ENCODE measurements around the gene FCRL5. TPM values are rescaled to one million over a fixed set of nuclear protein-coding genes. Genes with fewer than 3 reads are reported as not detected.
"Not testable (repeated sequence)": the region's sequence is repeated elsewhere in the genome, so short reads cannot be mapped to it uniquely, and the experiment has no call there.

Gene FCRL5
- total RNA-seq, 1 donor from 2014 or later = not detected

GRCh38 chr1:157487504-157487903 lies 64.8 kb downstream of the FCRL5 start:
- H3K27me3 ChIP-seq = no peaks in the 10 kb centered on the region
- H3K27ac Mint-ChIP-seq = no peak overlapping the region
- no peaks in the 10 kb centered on the region for H3K4me1 ChIP-seq
- no peaks in the 10 kb centered on the region for H3K9me3 Mint-ChIP-seq
- H3K4me3 Mint-ChIP-seq = no peak overlapping the region
- no peaks in the 10 kb centered on the region for H3K79me2 ChIP-seq (ENCODE audit: low read depth)
- H3K27me3 Mint-ChIP-seq (ENCODE audit: insufficient read depth, low read depth) = peaks cover 3% of the 10 kb centered on the region
- no peaks in the 10 kb centered on the region for H3K4me1 Mint-ChIP-seq
- H3K36me3 ChIP-seq = no peaks in the 10 kb centered on the region
- no peak overlapping the region for H2AFZ ChIP-seq (replicated peaks)
- DNase-seq (ENCODE audit: low spot score) = no peak
- H3K9me3 ChIP-seq (ENCODE audit: low read depth) = no peaks in the 10 kb centered on the region
- no peak overlapping the region for H3K27ac ChIP-seq
- TF ChIP-seq EZH2 (IDR thresholded peaks at IDR 0.05) (no peak), EZH2phosphoT487 (IDR thresholded peaks at IDR 0.05) (no peak), CTCF (IDR thresholded peaks at IDR 0.05) (no peak)
- no peaks in the 10 kb centered on the region for H3K36me3 Mint-ChIP-seq
- no peaks in the 10 kb centered on the region for H3F3A ChIP-seq (ENCODE audit: low read depth)
- H3K4me3 ChIP-seq = no peak overlapping the region
- H3K4me2 ChIP-seq = no peak overlapping the region
- no peak overlapping the region for H3K9ac ChIP-seq
- H4K20me1 ChIP-seq (ENCODE audit: low read depth) = no peaks in the 10 kb centered on the region

- Histone ChIP-seq H4K20me1 (ENCODE audit: low read depth) (no peaks in the 10 kb centered on the region), H3K4me2 (no peak overlapping the region), H3K27ac (no peak overlapping the region), H3K4me3 (no peak overlapping the region), H3K79me2 (ENCODE audit: low read depth) (no peaks in the 10 kb centered on the region), H2AFZ (replicated peaks) (no peak overlapping the region), H3K27me3 (no peaks in the 10 kb centered on the region), H3K9me3 (ENCODE audit: low read depth) (no peaks in the 10 kb centered on the region), H3K9ac (no peak overlapping the region), H3F3A (ENCODE audit: low read depth) (no peaks in the 10 kb centered on the region), H3K36me3 (no peaks in the 10 kb centered on the region), H3K4me1 (no peaks in the 10 kb centered on the region)
- TF ChIP-seq CTCF (IDR thresholded peaks at IDR 0.05) (no peak), EZH2phosphoT487 (IDR thresholded peaks at IDR 0.05) (no peak), EZH2 (IDR thresholded peaks at IDR 0.05) (no peak)
- Mint-ChIP-seq H3K9me3 (no peaks in the 10 kb centered on the region), H3K36me3 (no peaks in the 10 kb centered on the region), H3K27ac (no peak overlapping the region), H3K4me1 (no peaks in the 10 kb centered on the region), H3K27me3 (ENCODE audit: insufficient read depth, low read depth) (peaks cover 3% of the 10 kb centered on the region), H3K4me3 (no peak overlapping the region)
- DNase-seq (ENCODE audit: low spot score) = no peak
These were observed 65.2 kb downstream of the FCRL5 start for GRCh38 chr1:157487096-157487495.

GRCh38 chr1:157486400-157486799 lies 65.9 kb downstream of the FCRL5 start:
- H3K4me2 ChIP-seq; H3K79me2 ChIP-seq (ENCODE audit: low read depth); H3K4me1 Mint-ChIP-seq; H3K4me3 Mint-ChIP-seq; H3F3A ChIP-seq (ENCODE audit: low read depth); H3K27ac Mint-ChIP-seq; H2AFZ ChIP-seq (replicated peaks); H4K20me1 ChIP-seq (ENCODE audit: low read depth); H3K9ac ChIP-seq; H3K27me3 Mint-ChIP-seq (ENCODE audit: insufficient read depth, low read depth); H3K27ac ChIP-seq; H3K9me3 ChIP-seq (ENCODE audit: low read depth); DNase-seq (ENCODE audit: low spot score); H3K27me3 ChIP-seq; H3K36me3 ChIP-seq; H3K4me3 ChIP-seq; H3K4me1 ChIP-seq; H3K9me3 Mint-ChIP-seq; H3K36me3 Mint-ChIP-seq: not testable (repeated sequence)

GRCh38 chr1:157485793-157486192 lies 66.5 kb downstream of the FCRL5 start:
- Histone ChIP-seq H3K36me3 (no peaks in the 10 kb centered on the region), H3F3A (ENCODE audit: low read depth) (no peaks in the 10 kb centered on the region), H3K4me1 (no peaks in the 10 kb centered on the region), H3K9me3 (ENCODE audit: low read depth) (no peaks in the 10 kb centered on the region), H3K4me3 (no peak overlapping the region), H3K79me2 (ENCODE audit: low read depth) (no peaks in the 10 kb centered on the region), H3K4me2 (no peak overlapping the region), H3K27ac (no peak overlapping the region), H3K9ac (no peak overlapping the region), H3K27me3 (no peaks in the 10 kb centered on the region), H2AFZ (replicated peaks) (no peak overlapping the region), H4K20me1 (ENCODE audit: low read depth) (no peaks in the 10 kb centered on the region)
- H3K36me3 Mint-ChIP-seq = no peaks in the 10 kb centered on the region
- no peak overlapping the region for H3K4me3 Mint-ChIP-seq
- no peak for TF ChIP-seq EZH2 (IDR thresholded peaks at IDR 0.05)
- TF ChIP-seq CTCF (IDR thresholded peaks at IDR 0.05) = no peak
- no peak for TF ChIP-seq EZH2phosphoT487 (IDR thresholded peaks at IDR 0.05)
- no peak overlapping the region for H3K27ac Mint-ChIP-seq
- no peaks in the 10 kb centered on the region for H3K4me1 Mint-ChIP-seq
- H3K9me3 Mint-ChIP-seq = no peaks in the 10 kb centered on the region
- no peak for DNase-seq (ENCODE audit: low spot score)
- peaks cover 2% of the 10 kb centered on the region for H3K27me3 Mint-ChIP-seq (ENCODE audit: insufficient read depth, low read depth)
